ENCODE results near the gene STARD9. TPM values are rescaled to one million over a fixed set of nuclear protein-coding genes. Genes with fewer than 3 reads are reported as not detected.

Gene STARD9
- total RNA-seq, 1 experiment from 2014 or later, result 2.2 TPM

- no peak for DNase-seq (ENCODE audit: low read depth)
Measured at GRCh38 chr15:42726114-42726513, 150.7 kb downstream of the STARD9 start.

GRCh38 chr15:42727750-42728381 lies 152.5 kb downstream of the STARD9 start:
- no peak for DNase-seq (ENCODE audit: low read depth)

GRCh38 chr15:42728560-42728959 lies 153.2 kb downstream of the STARD9 start:
- no peak for DNase-seq (ENCODE audit: low read depth)

- no peak for DNase-seq (ENCODE audit: low read depth)
Measured at GRCh38 chr15:42728972-42729371, 153.6 kb downstream of the STARD9 start.

GRCh38 chr15:42729409-42729808 lies 154.0 kb downstream of the STARD9 start:
- DNase-seq (ENCODE audit: low read depth), result no peak

- DNase-seq (ENCODE audit: low read depth), result no peak
Measured at GRCh38 chr15:42730135-42730534, 154.7 kb downstream of the STARD9 start.

- DNase-seq (ENCODE audit: low read depth), result no peak
Measured at GRCh38 chr15:42730536-42730935, 155.1 kb downstream of the STARD9 start.

GRCh38 chr15:42731461-42731860 lies 156.1 kb downstream of the STARD9 start:
- no peak for DNase-seq (ENCODE audit: low read depth)

- DNase-seq (ENCODE audit: low read depth), result no peak
Measured at GRCh38 chr15:42732095-42732827, 156.9 kb downstream of the STARD9 start.

GRCh38 chr15:42733027-42733426 lies 157.6 kb downstream of the STARD9 start:
- no peak for DNase-seq (ENCODE audit: low read depth)

- DNase-seq (ENCODE audit: low read depth), result no peak
Measured at GRCh38 chr15:42734076-42734672, 158.8 kb downstream of the STARD9 start.

- no peak for DNase-seq (ENCODE audit: low read depth)
Measured at GRCh38 chr15:42735382-42736165, 160.2 kb downstream of the STARD9 start.

GRCh38 chr15:42736178-42736792 lies 160.9 kb downstream of the STARD9 start:
- no peak for DNase-seq (ENCODE audit: low read depth)

GRCh38 chr15:42736793-42737528 lies 161.6 kb downstream of the STARD9 start, which contains the start of gene CDAN1:
Gene CDAN1 (minus strand): TSS chr15:42737128. CDS start chr15:42737102, 26 bp downstream.
- DNase-seq (ENCODE audit: low read depth), result peak; percentile 70

- peak; percentile 46 for DNase-seq (ENCODE audit: low read depth)
Measured at GRCh38 chr15:42737529-42738328, 162.3 kb downstream of the STARD9 start.

GRCh38 chr15:42741710-42742109 lies 166.3 kb downstream of the STARD9 start:
- DNase-seq (ENCODE audit: low read depth), result no peak

- no peak for DNase-seq (ENCODE audit: low read depth)
Measured at GRCh38 chr15:42742149-42742548, 166.7 kb downstream of the STARD9 start.

GRCh38 chr15:42744195-42744594 lies 168.8 kb downstream of the STARD9 start:
- DNase-seq (ENCODE audit: low read depth), result no peak

GRCh38 chr15:42749266-42749665 lies 173.9 kb downstream of the STARD9 start:
- DNase-seq (ENCODE audit: low read depth), result no peak

GRCh38 chr15:42750306-42750705 lies 174.9 kb downstream of the STARD9 start:
- no peak for DNase-seq (ENCODE audit: low read depth)

Data from HT1080 (cell line).